ENCODE data around the gene NPR1. TPM values are rescaled to one million over a fixed set of nuclear protein-coding genes. Genes with fewer than 3 reads are reported as not detected.

Gene NPR1
- total RNA-seq, 6 donors from 2014 or later: 32.5 to 101 (median 63.0) TPM

- 31 to 63% methylated on average over 3 of the region's 3 CpGs for WGBS, 2 donors
Observed at GRCh38 chr1:153652805-153653500, 25.5 kb upstream of the NPR1 start.

GRCh38 chr1:153655333-153655732 lies 23.2 kb upstream of the NPR1 start:
- no peak overlapping the region for H3K4me3 ChIP-seq
- no peaks in the 10 kb centered on the region for H3K27me3 ChIP-seq
- WGBS, 2 donors: 59 to 82% methylated on average over 3 of the region's 3 CpGs
- ATAC-seq (ENCODE audit: low FRiP score in 2 of 2): no peak
- no peaks in the 10 kb centered on the region for H3K36me3 ChIP-seq
- no peak for TF ChIP-seq EP300 (IDR thresholded peaks at IDR 0.05)
- no peak for TF ChIP-seq POLR2AphosphoS5 (IDR thresholded peaks at IDR 0.05)
- no peak for TF ChIP-seq CTCF (IDR thresholded peaks at IDR 0.05)
- no peak for TF ChIP-seq POLR2A (IDR thresholded peaks at IDR 0.05)
- DNase-seq: peak in 1 of 2 donors; percentile 69
- H3K4me1 ChIP-seq: peaks cover 15 to 28% (median 21%) of the 10 kb centered on the region in 4 donors
- H3K27ac ChIP-seq: peak overlapping the region in 2 of 4 donors; percentile 44 to 68
- H3K9me3 ChIP-seq: no peaks in the 10 kb centered on the region

More at GRCh38 chr1:153652805-153653500, 25.5 kb upstream of the NPR1 start:
- ATAC-seq (ENCODE audit: low FRiP score in 2 of 2) (peak; percentile 58 to 79), DNase-seq (peak in 1 of 2 donors; percentile 56)
- TF ChIP-seq POLR2A (IDR thresholded peaks at IDR 0.05) (no peak), CTCF (IDR thresholded peaks at IDR 0.05) (no peak)
- H3K4me1 ChIP-seq: peaks cover 6 to 17% (median 9%) of the 10 kb centered on the region in 4 donors
- H3K4me3 ChIP-seq: no peak overlapping the region
- no peaks in the 10 kb centered on the region for H3K27me3 ChIP-seq
- H3K36me3 ChIP-seq: no peaks in the 10 kb centered on the region
- peak overlapping the region; percentile 32 to 74 (median 66) for H3K27ac ChIP-seq
- H3K9me3 ChIP-seq: no peaks in the 10 kb centered on the region

GRCh38 chr1:153658400-153659174 lies 19.9 kb upstream of the NPR1 start, which contains the start of gene SNAPIN:
Gene SNAPIN (plus strand): TSS chr1:153658703. CDS start chr1:153658744, 41 bp downstream.
- peaks cover 15 to 31% (median 29%) of the 10 kb centered on the region in 4 donors for H3K36me3 ChIP-seq
- H3K4me3 ChIP-seq: peak within 1 kb of the TSS; percentile 48 to 95 (median 77)
- peak; percentile 93 to 98 for DNase-seq
- H3K4me1 ChIP-seq: peaks cover 8 to 18% (median 13%) of the 10 kb centered on the region in 4 donors
- TF ChIP-seq EP300 (IDR thresholded peaks at IDR 0.05) (peak in 1 of 4 donors; percentile 66), POLR2A (IDR thresholded peaks at IDR 0.05) (peak in 3 of 4 donors; percentile 35 to 83 (median 47)), POLR2AphosphoS5 (IDR thresholded peaks at IDR 0.05) (peak; percentile 82 to 83), CTCF (IDR thresholded peaks at IDR 0.05) (peak in 3 of 6 experiments; percentile 19 to 23 (median 20))
- H3K27me3 ChIP-seq: no peaks in the 10 kb centered on the region
- H3K27ac ChIP-seq: peak within 1 kb of the TSS; percentile 92 to 99 (median 94)
- WGBS, 2 donors: 3 to 10% methylated on average over 10 to 51 of the region's 53 CpGs
- peak; percentile 97 to 99 for ATAC-seq (ENCODE audit: low FRiP score in 2 of 2)
- H3K9me3 ChIP-seq: no peaks in the 10 kb centered on the region

- peak overlapping the region; percentile 48 to 95 (median 77) for H3K4me3 ChIP-seq
- DNase-seq (no peak), ATAC-seq (ENCODE audit: low FRiP score in 2 of 2) (no peak)
- peaks cover 21 to 37% (median 33%) of the 10 kb centered on the region in 4 donors for H3K36me3 ChIP-seq
- TF ChIP-seq POLR2AphosphoS5 (IDR thresholded peaks at IDR 0.05) (no peak), POLR2A (IDR thresholded peaks at IDR 0.05) (no peak), EP300 (IDR thresholded peaks at IDR 0.05) (no peak), CTCF (IDR thresholded peaks at IDR 0.05) (no peak)
- peak overlapping the region; percentile 92 to 99 (median 94) for H3K27ac ChIP-seq
- H3K9me3 ChIP-seq: no peaks in the 10 kb centered on the region
- no peaks in the 10 kb centered on the region for H3K27me3 ChIP-seq
- 35 to 45% methylated on average over 7 to 8 of the region's 8 CpGs for WGBS, 2 donors
- H3K4me1 ChIP-seq: peaks cover 8 to 18% (median 13%) of the 10 kb centered on the region in 4 donors
Observed at GRCh38 chr1:153659175-153659534, 19.3 kb upstream of the NPR1 start.
